HepG2 (cell line): ENCODE data around the gene TMEM219. TPM values are rescaled to one million over a fixed set of nuclear protein-coding genes. Genes with fewer than 3 reads are reported as not detected.

ENCODE experiments used
- PCBP1 ChIP-seq: fragments of 200-400 bp; formaldehyde crosslinking; IDR thresholded peaks from 2 replicates; pipeline ENCODE4 v1.6.1; 2017; ENCODE audit warnings: mild to moderate bottlenecking, low read depth, low read length, borderline replicate concordance
- SALL2 ChIP-seq: sonication (generic); formaldehyde crosslinking; IDR thresholded peaks from 2 replicates; pipeline ENCODE4 v1.8.1; 2023; ENCODE audit warnings: mild to moderate bottlenecking, missing genetic modification reagents, inconsistent platforms
- SRSF1 ChIP-seq: fragments of 200-400 bp; formaldehyde crosslinking; optimal IDR thresholded peaks from 2 replicates; pipeline ENCODE3; 2017; ENCODE audit warnings: mild to moderate bottlenecking, low read depth, low read length, moderate library complexity
- U2AF2 ChIP-seq: fragments of 200-400 bp; formaldehyde crosslinking; IDR thresholded peaks from 2 replicates; pipeline ENCODE4 v1.6.1; 2017; ENCODE audit warnings: low read depth, mild to moderate bottlenecking, low read length
- ZFP82 ChIP-seq: sonication (generic); formaldehyde crosslinking; IDR thresholded peaks from 2 replicates; pipeline ENCODE4 v1.5.1; 2020; ENCODE audit warnings: mild to moderate bottlenecking, missing genetic modification reagents, borderline replicate concordance
- ZNF143 ChIP-seq: sonication (generic); formaldehyde crosslinking; IDR thresholded peaks from 2 replicates; pipeline ENCODE4 v1.4.0; 2020; ENCODE audit warnings: missing genetic modification reagents
- ZNF564 ChIP-seq: sonication (generic); formaldehyde crosslinking; IDR thresholded peaks from 2 replicates; pipeline ENCODE4 v1.8.1; 2023; ENCODE audit warnings: mild to moderate bottlenecking, missing genetic modification reagents
- ZNF619 ChIP-seq: sonication (generic); formaldehyde crosslinking; IDR thresholded peaks from 2 replicates; pipeline ENCODE4 v1.4.0; 2020; ENCODE audit warnings: mild to moderate bottlenecking, missing genetic modification reagents
- polyA plus RNA-seq, 8 experiments: library from polyadenylated mRNA; depleted of rRNA in 3 of 8; stranded (reverse) in 7 of 8; unstranded in 1 of 8; fragments of >200 nt; fragmentation: Illumina TruSeq in 4 of 8; extraction: Trizol in 4 of 8; gene quantifications; 2 replicates each; pipeline versions ENCODE4 v1.2.1 to v1.2.3, GENCODE V29; 2011 to 2016; ENCODE audit warnings: low read depth in 4 of 8, missing spikeins in 1 of 8, mixed read lengths in 1 of 8; ENCODE audit not compliant: insufficient read depth in 1 of 8
- total RNA-seq, 5 experiments: library from RNA; depleted of rRNA; stranded (reverse); fragments of >200 nt; fragmentation: Illumina TruSeq; extraction: Trizol; gene quantifications; 2 replicates each; pipeline ENCODE4 v1.2.3, GENCODE V29; 2016; ENCODE audit warnings: low read depth in 1 of 5
- TF ChIP-seq, protein P1 (sequence below): sonication (generic); formaldehyde crosslinking; IDR thresholded peaks from 2 replicates; pipeline ENCODE4 v1.4.0; 2020; ENCODE audit warnings: mild to moderate bottlenecking, missing genetic modification reagents
- TF ChIP-seq, protein P2 (sequence below): IDR thresholded peaks from 2 replicates; pipeline ENCODE4 v1.6.1; 2016; ENCODE audit warnings: missing compliant biosample characterization, missing genetic modification reagents, borderline replicate concordance
- TF ChIP-seq, protein P3 (sequence below): sonication (generic); formaldehyde crosslinking; IDR thresholded peaks from 2 replicates; pipeline ENCODE4 v1.4.0; 2020; ENCODE audit warnings: missing genetic modification reagents
- TF ChIP-seq, protein P4 (sequence below): conservative IDR thresholded peaks from 2 replicates; pipeline ENCODE4 v1.6.1; 2018; ENCODE audit warnings: missing genetic modification reagents
- TF ChIP-seq, protein P5 (sequence below): fragments of 450-650 bp; IDR thresholded peaks from 2 replicates; pipeline ENCODE4 v1.6.1; 2016
- TF ChIP-seq, protein P6 (sequence below): sonication (generic); formaldehyde crosslinking; IDR thresholded peaks from 2 replicates; pipeline ENCODE4 v1.4.0; 2020; ENCODE audit warnings: missing genetic modification reagents, borderline replicate concordance

TMEM219 gene
- total and polyA plus RNA-seq, 2 of the 13 experiments (the other 11 are each of a cell fraction or from before 2014, with no cell fraction given), result 105 to 115 TPM

DNA sequence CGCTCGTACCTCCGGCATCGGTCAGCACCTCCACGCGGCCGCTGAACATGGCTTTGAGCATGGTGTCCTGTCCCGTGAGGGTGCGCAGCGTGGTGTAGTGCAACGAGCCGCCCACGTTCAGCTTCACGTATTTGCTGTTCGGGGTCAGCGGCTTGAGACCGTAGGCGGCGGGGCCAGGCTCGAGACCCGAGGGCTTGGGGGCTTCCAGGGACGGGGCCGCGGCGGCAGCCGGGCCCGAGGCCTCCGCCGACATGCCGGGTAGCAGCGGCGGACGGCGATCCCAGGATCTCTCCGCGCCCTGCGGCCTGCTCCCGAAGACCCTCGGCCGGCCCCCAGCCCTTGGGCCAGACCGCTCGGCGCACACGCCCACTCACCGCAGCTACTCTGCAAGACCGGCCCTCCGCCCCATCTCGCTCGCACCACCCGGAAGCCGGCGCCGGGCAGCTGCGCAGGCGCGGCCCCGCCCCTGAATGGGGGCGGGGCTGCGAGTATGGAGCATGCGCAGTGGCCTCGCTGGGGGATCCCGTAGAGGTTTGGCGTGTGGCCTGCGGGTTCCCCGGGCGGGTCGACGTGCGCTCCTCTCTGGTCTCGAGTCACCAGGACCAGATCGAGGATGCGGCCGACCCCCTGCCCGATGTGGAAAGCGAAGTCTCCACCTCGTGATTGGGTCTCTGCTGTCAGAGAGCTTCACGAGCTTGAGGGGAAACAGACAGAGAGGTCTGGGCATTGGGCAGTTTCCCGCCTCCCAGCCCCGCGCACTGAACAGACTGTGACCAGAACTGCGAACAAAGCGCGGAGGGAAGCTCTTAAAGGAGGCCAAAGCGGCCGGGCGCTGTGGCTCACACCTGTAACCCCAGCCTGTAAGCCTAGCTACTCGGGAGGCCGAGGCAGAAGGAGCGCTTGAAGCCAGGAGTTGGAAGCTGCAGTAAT, 35.8 kb upstream of the TMEM219 start, which contains the start of gene KCTD13 (continued):
- TF ChIP-seq, protein P1, sequence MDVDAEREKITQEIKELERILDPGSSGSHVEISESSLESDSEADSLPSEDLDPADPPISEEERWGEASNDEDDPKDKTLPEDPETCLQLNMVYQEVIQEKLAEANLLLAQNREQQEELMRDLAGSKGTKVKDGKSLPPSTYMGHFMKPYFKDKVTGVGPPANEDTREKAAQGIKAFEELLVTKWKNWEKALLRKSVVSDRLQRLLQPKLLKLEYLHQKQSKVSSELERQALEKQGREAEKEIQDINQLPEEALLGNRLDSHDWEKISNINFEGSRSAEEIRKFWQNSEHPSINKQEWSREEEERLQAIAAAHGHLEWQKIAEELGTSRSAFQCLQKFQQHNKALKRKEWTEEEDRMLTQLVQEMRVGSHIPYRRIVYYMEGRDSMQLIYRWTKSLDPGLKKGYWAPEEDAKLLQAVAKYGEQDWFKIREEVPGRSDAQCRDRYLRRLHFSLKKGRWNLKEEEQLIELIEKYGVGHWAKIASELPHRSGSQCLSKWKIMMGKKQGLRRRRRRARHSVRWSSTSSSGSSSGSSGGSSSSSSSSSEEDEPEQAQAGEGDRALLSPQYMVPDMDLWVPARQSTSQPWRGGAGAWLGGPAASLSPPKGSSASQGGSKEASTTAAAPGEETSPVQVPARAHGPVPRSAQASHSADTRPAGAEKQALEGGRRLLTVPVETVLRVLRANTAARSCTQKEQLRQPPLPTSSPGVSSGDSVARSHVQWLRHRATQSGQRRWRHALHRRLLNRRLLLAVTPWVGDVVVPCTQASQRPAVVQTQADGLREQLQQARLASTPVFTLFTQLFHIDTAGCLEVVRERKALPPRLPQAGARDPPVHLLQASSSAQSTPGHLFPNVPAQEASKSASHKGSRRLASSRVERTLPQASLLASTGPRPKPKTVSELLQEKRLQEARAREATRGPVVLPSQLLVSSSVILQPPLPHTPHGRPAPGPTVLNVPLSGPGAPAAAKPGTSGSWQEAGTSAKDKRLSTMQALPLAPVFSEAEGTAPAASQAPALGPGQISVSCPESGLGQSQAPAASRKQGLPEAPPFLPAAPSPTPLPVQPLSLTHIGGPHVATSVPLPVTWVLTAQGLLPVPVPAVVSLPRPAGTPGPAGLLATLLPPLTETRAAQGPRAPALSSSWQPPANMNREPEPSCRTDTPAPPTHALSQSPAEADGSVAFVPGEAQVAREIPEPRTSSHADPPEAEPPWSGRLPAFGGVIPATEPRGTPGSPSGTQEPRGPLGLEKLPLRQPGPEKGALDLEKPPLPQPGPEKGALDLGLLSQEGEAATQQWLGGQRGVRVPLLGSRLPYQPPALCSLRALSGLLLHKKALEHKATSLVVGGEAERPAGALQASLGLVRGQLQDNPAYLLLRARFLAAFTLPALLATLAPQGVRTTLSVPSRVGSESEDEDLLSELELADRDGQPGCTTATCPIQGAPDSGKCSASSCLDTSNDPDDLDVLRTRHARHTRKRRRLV (CRISPR knock-in tag), result 0 out of 2 replicates have a peak, but pooled peaks have one; percentile 82
- TF ChIP-seq ZNF564 (CRISPR knock-in tag) (peak; percentile 62; the same call in 1 of the 2 replicates), SRSF1 (peak; percentile 82), SALL2 (peak; percentile 94), ZNF619 (CRISPR knock-in tag) (peak; percentile 90), PCBP1 (no peak), ZNF143 (CRISPR knock-in tag) (peak; percentile 49; the same call in 1 of the 2 replicates), U2AF2 (no peak), ZFP82 (CRISPR knock-in tag) (peak; percentile 66; the same call in 1 of the 2 replicates)
- TF ChIP-seq, protein P2, sequence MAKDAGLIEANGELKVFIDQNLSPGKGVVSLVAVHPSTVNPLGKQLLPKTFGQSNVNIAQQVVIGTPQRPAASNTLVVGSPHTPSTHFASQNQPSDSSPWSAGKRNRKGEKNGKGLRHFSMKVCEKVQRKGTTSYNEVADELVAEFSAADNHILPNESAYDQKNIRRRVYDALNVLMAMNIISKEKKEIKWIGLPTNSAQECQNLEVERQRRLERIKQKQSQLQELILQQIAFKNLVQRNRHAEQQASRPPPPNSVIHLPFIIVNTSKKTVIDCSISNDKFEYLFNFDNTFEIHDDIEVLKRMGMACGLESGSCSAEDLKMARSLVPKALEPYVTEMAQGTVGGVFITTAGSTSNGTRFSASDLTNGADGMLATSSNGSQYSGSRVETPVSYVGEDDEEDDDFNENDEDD (CRISPR knock-in tag), result peak; percentile 82
- TF ChIP-seq, protein P3, sequence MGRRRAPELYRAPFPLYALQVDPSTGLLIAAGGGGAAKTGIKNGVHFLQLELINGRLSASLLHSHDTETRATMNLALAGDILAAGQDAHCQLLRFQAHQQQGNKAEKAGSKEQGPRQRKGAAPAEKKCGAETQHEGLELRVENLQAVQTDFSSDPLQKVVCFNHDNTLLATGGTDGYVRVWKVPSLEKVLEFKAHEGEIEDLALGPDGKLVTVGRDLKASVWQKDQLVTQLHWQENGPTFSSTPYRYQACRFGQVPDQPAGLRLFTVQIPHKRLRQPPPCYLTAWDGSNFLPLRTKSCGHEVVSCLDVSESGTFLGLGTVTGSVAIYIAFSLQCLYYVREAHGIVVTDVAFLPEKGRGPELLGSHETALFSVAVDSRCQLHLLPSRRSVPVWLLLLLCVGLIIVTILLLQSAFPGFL (CRISPR knock-in tag), result peak; percentile 64; the same call in 1 of the 2 replicates
- TF ChIP-seq, protein P4, sequence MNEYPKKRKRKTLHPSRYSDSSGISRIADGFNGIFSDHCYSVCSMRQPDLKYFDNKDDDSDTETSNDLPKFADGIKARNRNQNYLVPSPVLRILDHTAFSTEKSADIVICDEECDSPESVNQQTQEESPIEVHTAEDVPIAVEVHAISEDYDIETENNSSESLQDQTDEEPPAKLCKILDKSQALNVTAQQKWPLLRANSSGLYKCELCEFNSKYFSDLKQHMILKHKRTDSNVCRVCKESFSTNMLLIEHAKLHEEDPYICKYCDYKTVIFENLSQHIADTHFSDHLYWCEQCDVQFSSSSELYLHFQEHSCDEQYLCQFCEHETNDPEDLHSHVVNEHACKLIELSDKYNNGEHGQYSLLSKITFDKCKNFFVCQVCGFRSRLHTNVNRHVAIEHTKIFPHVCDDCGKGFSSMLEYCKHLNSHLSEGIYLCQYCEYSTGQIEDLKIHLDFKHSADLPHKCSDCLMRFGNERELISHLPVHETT (CRISPR knock-in tag), result peak; percentile 48; the same call in 1 of the 2 replicates
- TF ChIP-seq, protein P5, sequence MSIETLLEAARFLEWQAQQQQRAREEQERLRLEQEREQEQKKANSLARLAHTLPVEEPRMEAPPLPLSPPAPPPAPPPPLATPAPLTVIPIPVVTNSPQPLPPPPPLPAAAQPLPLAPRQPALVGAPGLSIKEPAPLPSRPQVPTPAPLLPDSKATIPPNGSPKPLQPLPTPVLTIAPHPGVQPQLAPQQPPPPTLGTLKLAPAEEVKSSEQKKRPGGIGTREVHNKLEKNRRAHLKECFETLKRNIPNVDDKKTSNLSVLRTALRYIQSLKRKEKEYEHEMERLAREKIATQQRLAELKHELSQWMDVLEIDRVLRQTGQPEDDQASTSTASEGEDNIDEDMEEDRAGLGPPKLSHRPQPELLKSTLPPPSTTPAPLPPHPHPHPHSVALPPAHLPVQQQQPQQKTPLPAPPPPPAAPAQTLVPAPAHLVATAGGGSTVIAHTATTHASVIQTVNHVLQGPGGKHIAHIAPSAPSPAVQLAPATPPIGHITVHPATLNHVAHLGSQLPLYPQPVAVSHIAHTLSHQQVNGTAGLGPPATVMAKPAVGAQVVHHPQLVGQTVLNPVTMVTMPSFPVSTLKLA, result 0 out of 2 replicates have a peak, but pooled peaks have one; percentile 7
- TF ChIP-seq, protein P6, sequence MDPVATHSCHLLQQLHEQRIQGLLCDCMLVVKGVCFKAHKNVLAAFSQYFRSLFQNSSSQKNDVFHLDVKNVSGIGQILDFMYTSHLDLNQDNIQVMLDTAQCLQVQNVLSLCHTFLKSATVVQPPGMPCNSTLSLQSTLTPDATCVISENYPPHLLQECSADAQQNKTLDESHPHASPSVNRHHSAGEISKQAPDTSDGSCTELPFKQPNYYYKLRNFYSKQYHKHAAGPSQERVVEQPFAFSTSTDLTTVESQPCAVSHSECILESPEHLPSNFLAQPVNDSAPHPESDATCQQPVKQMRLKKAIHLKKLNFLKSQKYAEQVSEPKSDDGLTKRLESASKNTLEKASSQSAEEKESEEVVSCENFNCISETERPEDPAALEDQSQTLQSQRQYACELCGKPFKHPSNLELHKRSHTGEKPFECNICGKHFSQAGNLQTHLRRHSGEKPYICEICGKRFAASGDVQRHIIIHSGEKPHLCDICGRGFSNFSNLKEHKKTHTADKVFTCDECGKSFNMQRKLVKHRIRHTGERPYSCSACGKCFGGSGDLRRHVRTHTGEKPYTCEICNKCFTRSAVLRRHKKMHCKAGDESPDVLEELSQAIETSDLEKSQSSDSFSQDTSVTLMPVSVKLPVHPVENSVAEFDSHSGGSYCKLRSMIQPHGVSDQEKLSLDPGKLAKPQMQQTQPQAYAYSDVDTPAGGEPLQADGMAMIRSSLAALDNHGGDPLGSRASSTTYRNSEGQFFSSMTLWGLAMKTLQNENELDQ (CRISPR knock-in tag), result 0 out of 2 replicates have a peak, but pooled peaks have one; percentile 43
